Activated CD4-positive, alpha-beta T cell treated with anti-CD3 and anti-CD28 coated beads for 24 hours (primary cell): ENCODE data around the gene CFAP221.

Source experiments
- DNase-seq, 2 donors: peaks; one replicate each; pipeline ENCODE4 v3.0.0-alpha.2; 2020; ENCODE audit warnings: low read depth in 2 of 2

Gene CFAP221

GRCh38 chr2:119536707-119537106, 7.5 kb upstream of the CFAP221 start:
- DNase-seq: no peak

GRCh38 chr2:119537792-119538191, 6.5 kb upstream of the CFAP221 start:
- DNase-seq: no peak

GRCh38 chr2:119541476-119541875, 2.8 kb upstream of the CFAP221 start:
- DNase-seq: no peak

- no peak for DNase-seq
Observed at GRCh38 chr2:119544939-119545475, 758 bp downstream of the CFAP221 start.

GRCh38 chr2:119545754-119546446, 1.7 kb downstream of the CFAP221 start:
- no peak for DNase-seq

GRCh38 chr2:119546447-119546767, 2.2 kb downstream of the CFAP221 start:
- no peak for DNase-seq

GRCh38 chr2:119548516-119549120, 4.4 kb downstream of the CFAP221 start:
- DNase-seq: no peak

GRCh38 chr2:119549241-119549640, 5.0 kb downstream of the CFAP221 start:
- no peak for DNase-seq

- no peak for DNase-seq
Observed at GRCh38 chr2:119550346-119550745, 6.1 kb downstream of the CFAP221 start.

GRCh38 chr2:119550856-119551255, 6.6 kb downstream of the CFAP221 start:
- no peak for DNase-seq

- DNase-seq: no peak
Observed at GRCh38 chr2:119552902-119553301, 8.7 kb downstream of the CFAP221 start.

GRCh38 chr2:119553687-119554344, 9.6 kb downstream of the CFAP221 start:
- no peak for DNase-seq

GRCh38 chr2:119565481-119565880, 21.2 kb downstream of the CFAP221 start:
- no peak for DNase-seq

GRCh38 chr2:119567292-119567691, 23.0 kb downstream of the CFAP221 start:
- no peak for DNase-seq

GRCh38 chr2:119574108-119574815, 30.0 kb downstream of the CFAP221 start:
- no peak for DNase-seq

GRCh38 chr2:119574864-119575263, 30.6 kb downstream of the CFAP221 start:
- DNase-seq: no peak

GRCh38 chr2:119575439-119575838, 31.2 kb downstream of the CFAP221 start:
- no peak for DNase-seq

GRCh38 chr2:119579424-119580295, 35.4 kb downstream of the CFAP221 start:
- no peak for DNase-seq

GRCh38 chr2:119580550-119581072, 36.4 kb downstream of the CFAP221 start:
- no peak for DNase-seq

GRCh38 chr2:119583291-119583690, 39.0 kb downstream of the CFAP221 start:
- no peak for DNase-seq

GRCh38 chr2:119584469-119584868, 40.2 kb downstream of the CFAP221 start:
- no peak for DNase-seq
